Stimulated activated CD8-positive, alpha-beta memory T cell treated with anti-CD3 and anti-CD28 coated beads, Interleukin-15, amount 100 ng/mL, for 24 hours (primary cell): ENCODE results near the gene TMEM164.

Experiments used
- DNase-seq: peaks from one replicate; pipeline ENCODE4 v3.0.0-alpha.2; 2020; ENCODE audit warnings: low read depth

TMEM164 gene

GRCh38 chrX:110168585-110168984 lies 165.7 kb downstream of the TMEM164 start:
- DNase-seq: no peak

GRCh38 chrX:110170029-110170428 lies 167.1 kb downstream of the TMEM164 start:
- DNase-seq: no peak

- DNase-seq: no peak
These were observed 168.5 kb downstream of the TMEM164 start for GRCh38 chrX:110171442-110171841.

GRCh38 chrX:110172215-110172614 lies 169.3 kb downstream of the TMEM164 start:
- DNase-seq: no peak

- no peak for DNase-seq
These were observed 170.6 kb downstream of the TMEM164 start for GRCh38 chrX:110173192-110174175.

GRCh38 chrX:110175146-110175545 lies 172.2 kb downstream of the TMEM164 start:
- no peak for DNase-seq

- DNase-seq: no peak
These were observed 172.8 kb downstream of the TMEM164 start for GRCh38 chrX:110175696-110176095.

GRCh38 chrX:110178179-110178865 lies 175.4 kb downstream of the TMEM164 start:
- DNase-seq: no peak

GRCh38 chrX:110180176-110180927 lies 177.4 kb downstream of the TMEM164 start:
- DNase-seq: no peak

GRCh38 chrX:110180928-110181310 lies 178.0 kb downstream of the TMEM164 start:
- no peak for DNase-seq

GRCh38 chrX:110181459-110182137 lies 178.7 kb downstream of the TMEM164 start:
- DNase-seq: no peak

- no peak for DNase-seq
These were observed 179.4 kb downstream of the TMEM164 start for GRCh38 chrX:110182362-110182761.

- DNase-seq: no peak
These were observed 180.0 kb downstream of the TMEM164 start for GRCh38 chrX:110182865-110183264.

GRCh38 chrX:110183314-110183713 lies 180.4 kb downstream of the TMEM164 start:
- DNase-seq: no peak

GRCh38 chrX:110188701-110189558 lies 186.0 kb downstream of the TMEM164 start:
- no peak for DNase-seq

- no peak for DNase-seq
These were observed 189.6 kb downstream of the TMEM164 start for GRCh38 chrX:110192516-110192915.

- no peak for DNase-seq
These were observed 192.1 kb downstream of the TMEM164 start for GRCh38 chrX:110194977-110195376.

GRCh38 chrX:110201799-110202198 lies 198.9 kb downstream of the TMEM164 start:
- no peak for DNase-seq

GRCh38 chrX:110204986-110205385 lies 202.1 kb downstream of the TMEM164 start:
- no peak for DNase-seq

- DNase-seq: no peak
These were observed 205.2 kb downstream of the TMEM164 start for GRCh38 chrX:110208092-110208491.
